AG08396 (cell line): ENCODE measurements around the gene FHOD3.
A peak's percentile ranks its signal among the peaks of the same experiment; 100 is the strongest.
"Not testable (repeated sequence)": the region's sequence is repeated elsewhere in the genome, so short reads cannot be mapped to it uniquely, and the experiment has no call there.

Experiments
- DNase-seq: peaks from one replicate; pipeline ENCODE4 v3.0.0; 2012; ENCODE audit warnings: low spot score, mixed read lengths

The FHOD3 gene

DNA sequence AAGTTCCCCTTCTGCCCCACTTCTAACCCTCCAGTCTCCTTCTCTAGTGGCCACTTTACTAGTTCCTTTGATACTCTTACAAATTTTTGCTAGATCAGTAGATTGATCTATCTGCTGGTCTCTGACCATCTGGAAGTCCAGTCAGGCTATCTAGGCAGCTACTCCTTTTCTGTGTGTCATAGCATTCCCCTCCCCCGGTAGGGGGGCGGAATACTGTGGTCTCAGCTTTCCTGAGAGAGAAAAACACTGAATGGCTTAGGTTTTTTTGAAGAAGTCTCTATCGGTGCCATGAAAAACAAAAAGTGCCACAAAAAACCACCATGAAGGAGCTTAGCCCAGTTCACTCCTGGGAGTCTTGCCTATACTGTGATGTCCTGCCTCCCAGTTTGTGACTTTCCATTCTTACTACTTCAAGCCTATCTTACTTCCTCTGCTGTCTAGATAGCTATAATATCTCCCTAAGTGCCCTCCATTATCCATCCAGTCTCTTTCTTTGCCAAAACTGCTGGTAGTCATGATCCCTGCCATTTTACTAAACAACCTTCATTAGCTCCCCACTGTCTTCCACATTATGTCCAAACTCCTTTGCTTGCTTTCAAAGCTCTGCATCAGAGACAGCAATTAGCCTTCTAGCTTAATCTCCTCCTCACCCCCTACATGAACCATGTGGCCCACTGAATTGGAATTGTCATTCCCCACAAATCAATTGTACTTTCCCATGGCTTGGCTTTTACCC lies 501.4 kb downstream of the FHOD3 start:
- DNase-seq = no peak

DNA sequence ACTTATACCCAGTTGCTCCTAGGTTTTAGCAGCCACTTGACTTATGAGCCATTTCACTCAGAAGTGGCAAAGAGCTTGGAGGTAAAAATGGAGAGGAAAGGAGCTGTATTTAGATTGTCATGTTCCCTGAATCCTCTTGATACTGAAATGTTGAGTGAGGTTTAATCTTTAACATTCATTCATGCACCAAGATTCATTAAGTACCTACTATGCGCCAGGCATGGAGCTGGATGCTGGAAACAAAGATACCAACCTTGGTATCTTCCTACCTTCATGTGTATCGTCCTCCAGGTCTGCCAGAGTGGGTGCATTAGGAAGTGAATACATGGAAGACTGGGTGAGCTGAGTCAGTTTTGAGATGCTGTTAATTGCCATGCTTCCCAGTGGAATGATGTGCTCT lies 507.6 kb downstream of the FHOD3 start:
- no peak for DNase-seq

DNA sequence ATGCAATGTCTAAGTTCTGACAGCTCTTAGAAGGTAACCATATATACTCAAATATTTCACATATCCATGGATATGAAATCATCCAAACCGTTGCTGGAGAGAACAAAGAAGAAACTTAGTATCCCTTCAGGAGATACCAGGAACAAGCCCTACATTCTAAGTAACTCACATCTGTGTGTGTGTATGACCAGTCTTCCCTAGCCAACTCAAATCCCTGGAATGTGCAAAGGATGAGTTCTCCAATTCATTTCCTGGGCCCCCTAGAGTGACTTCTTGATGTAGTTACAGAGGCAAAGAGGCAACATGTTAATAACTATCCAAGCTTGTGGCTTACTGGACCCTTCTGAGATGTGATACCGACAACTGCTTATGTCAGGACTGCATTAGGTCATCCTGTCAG lies 511.2 kb downstream of the FHOD3 start:
- peak; percentile 46 for DNase-seq

DNA sequence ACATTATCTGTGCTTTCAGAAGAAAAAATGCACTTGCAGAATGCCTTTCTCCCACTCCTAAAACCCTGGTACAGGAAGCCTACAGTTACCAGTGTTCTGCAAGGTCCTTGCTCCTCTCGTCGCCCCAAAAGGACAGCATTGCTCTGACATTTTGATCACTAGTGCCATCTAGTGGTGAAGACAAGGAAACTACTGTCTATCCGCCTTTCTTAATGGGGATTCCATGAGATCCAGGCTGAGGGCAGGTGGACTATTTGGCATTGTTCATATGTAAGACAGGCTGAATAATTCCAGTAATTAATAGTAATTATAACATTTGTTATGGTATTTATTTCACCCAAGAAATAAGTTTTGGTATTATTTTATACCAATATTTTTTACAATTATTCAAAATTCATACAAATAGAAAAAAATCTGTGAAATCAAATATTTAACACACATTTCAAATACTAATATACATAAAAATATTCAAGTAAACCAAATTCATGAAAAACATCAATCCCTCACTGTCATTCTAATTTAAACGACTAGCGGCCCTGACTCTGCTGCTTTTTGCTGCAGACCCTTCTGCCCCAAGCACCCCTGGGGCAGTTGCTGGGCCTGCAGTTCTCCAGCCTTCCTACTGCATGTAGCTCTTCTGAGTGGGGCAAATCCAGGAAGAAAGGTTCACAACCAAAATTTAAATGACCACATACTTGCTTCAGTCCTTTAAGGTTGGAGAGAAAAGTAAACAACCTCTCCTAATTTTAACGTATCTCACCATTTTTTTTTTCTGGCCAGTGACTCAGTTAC lies 512.3 kb downstream of the FHOD3 start:
- peak; percentile 73 for DNase-seq

DNA sequence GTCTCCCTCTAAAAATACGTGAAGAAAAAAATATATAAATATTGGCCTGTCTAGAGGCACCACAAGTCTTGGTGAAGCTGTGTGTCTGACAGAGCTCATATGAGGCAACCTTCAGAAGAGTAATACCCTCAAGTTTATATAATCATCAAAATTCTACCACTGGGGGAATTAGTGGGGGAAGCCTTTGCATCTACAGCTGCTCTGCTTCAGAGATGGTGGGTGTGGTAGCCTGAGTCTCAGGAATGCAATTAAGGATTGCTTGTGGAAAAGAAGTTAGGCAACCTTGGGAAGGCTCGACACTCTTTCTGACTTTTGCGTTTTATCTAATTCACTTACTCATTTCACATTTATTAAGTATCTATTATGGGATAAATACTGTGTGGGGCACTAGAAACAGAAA lies 513.9 kb downstream of the FHOD3 start:
- peak; percentile 29 for DNase-seq

DNA sequence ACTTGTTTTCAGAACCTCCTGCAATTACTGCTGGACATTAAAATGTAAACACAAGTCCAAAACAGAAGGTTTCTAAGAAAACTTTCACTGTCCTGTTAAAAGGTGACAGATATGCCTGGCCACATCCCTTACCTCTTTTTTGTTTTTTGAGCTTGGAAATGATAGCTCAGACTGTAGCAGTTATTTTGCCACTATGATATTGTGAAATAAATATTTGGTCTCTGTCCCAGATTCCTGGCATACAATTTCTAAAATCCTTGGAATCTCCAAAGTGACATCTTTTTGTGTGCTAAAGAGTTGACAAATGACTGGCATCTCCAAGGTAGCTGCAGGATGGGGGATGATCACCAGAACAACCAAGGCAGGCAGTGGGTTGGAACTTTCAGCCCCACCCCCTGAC lies 514.4 kb downstream of the FHOD3 start:
- no peak for DNase-seq

DNA sequence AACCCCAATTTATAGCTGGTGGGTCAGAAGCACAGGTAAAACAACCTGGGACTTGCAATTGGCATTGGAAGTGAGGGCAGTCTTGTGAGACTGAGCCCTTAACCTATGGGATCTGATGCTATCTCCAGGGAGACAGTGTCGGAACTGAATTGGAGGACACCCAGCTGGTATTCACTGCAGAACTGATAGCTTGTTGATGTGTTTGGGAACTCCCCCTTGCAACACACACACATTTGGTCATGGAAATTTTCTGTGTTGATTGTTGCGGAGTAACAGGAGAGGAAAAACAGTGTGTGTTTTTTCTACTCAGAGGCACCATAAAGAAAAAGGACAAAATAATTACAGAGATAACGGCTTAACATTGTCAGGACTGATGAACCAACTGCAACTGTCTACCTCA lies 515.2 kb downstream of the FHOD3 start:
- no peak for DNase-seq

DNA sequence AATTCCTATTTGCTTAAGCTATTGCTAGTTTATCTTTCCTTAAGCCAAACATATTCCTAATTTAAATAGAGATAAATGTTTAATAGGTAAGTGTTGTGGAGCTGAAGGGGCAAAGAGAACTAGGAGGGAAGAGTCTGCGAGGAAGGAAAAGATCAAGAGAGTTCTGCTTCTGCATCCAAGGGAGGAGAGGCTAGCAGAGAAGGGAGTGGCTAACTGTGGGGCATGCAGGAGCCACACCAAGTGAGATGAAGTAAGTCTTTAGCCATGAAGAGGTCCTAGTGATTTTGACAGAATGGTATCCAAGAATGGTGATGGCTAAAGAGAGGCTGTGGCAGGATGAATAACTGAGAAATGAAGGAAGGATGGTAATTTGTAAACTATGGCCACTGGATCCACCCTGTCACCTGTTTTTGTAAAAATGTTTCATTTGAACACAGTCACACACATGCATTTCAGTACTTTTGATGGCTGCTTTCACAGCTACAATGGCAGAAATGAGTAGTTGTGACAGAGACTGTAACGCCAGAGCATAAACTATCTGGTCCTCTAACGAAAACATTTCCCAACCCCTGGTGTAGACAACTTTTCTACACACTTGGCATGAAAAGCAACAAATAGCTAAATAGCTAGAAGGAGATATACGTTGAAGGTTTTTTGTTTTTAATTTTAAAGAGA lies 515.7 kb downstream of the FHOD3 start:
- no peak for DNase-seq

DNA sequence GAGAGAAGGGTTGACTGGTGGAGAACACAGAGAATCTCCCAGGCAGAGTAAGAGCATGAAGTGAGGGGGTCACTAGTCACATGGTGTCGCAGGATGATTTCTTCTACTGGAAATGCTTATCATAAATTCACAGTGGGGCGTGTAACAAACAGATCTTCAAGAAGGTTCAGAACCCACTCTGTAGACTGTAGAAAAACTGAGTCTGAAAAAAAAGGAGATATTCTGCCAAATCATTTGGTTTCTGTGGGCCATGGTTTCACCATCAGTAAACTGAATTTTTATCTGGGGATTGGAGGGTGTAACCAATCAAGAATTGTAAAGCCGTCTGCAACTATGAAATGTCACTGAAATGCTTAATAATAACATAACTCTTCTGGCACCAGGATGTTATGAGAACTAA lies 516.3 kb downstream of the FHOD3 start:
- DNase-seq = no peak

DNA sequence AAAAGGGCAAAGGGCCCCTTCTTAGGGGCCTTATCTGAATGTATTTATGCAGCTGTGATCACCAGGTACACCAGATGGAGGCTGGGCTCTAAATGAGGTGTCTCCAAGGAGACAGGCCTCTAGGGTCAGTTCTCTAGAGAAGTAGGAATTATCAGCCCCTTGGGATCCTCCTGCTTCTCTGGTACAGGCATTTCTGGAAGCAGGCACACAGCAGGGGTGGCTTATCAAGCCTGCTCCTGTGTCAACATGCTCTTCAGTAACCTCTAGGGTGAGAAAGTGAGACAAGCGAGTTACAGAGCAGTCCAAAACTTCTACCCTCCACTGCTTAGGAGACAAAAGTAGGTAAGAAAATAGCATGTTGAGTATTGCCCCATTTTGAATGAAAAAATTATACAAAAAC lies 517.5 kb downstream of the FHOD3 start:
- DNase-seq = no peak

DNA sequence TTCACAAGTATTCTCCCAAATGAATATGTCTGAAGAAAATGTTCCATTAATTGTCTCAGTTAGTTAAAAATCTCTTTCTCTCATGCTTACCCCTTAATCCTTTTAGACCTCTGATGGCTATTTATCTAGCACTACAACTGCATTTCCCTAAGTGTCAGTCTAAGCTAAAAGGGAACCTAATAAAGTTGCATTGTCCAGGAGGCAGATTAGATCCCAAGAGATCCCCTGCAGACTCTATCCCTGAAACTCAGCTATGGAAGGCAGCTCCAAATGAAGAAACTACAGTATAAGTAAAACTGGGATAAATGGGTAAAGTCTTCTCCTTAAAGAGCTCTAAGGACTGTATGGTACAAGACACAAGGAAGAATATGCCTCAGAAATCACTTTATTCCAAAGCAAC lies 518.6 kb downstream of the FHOD3 start:
- not testable (repeated sequence) for DNase-seq

DNA sequence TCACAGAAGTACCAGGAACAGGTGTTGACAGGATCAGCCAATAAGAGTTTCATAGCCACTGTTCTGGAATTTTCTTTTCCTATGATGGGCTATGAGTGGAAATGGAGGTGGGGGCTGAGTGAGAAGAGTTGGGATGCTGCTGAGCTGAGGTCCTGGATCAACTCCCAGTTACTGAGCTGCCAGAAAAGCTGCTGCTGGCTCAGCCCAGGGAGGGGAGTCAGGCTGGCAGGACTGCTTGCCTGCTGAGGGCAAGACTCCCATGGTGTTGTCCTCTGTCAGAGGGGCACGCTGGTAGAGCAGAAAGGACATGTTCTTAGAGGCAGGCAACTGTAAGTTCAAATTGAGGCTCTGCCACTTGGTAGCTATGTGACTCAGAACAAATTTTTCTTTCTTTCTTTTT lies 519.5 kb downstream of the FHOD3 start:
- DNase-seq = no peak

DNA sequence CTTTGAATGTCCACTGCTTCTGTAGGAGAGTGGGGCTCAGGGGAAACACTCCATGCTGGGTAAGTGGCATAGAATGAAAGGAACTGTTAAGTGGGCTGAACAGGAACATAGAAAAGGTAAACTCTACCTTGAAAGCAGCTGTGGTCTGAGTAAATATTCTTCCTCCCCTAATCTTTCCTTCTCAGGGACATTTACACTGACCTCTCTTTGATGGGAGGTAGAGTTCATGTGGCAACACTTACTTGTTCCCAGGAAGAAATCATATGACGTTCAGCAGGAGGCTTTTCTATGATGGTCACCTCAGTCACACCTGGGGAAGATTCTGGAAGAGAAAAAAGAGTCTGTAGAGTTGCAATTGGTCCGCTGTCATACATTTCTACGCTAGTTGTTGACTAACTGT lies 521.1 kb downstream of the FHOD3 start:
- DNase-seq = no peak

DNA sequence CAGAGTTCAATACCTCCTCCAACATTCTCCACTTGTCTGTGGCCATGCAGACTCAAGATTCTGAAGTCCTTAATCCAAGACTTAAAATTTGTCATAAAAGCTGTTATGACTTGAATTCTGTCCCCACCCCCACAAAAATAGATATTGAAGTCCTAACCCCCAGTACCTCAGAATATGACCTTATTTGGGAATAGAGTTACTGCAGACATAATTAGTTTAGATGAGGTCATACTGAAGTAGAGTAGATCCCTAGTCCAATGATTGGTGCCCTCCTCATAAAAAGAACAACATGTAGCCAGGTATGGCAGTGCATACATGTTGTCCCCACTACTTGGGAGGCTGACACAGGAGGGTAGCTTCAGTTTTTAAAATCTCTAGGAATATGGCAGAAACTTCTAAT lies 522.1 kb downstream of the FHOD3 start:
- no peak for DNase-seq

DNA sequence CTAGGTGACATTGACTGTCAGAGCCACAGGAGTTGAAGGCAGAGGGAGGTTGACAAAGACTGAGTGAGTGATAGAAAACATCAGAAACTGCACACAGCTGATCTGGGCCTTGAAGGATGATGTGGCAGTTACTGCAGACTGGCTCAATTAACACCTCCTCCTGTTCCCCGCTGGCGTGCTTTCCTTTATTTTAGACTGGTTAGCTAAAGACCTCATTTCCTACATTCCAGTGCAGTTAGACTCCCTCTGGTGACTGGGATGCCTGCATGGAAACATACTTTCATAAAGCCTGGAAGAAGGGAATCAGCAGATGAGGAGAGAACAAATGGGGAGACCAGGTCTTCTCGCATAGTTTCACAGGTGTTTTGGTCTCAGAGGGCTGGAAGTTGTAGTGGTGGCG lies 524.2 kb downstream of the FHOD3 start:
- DNase-seq = no peak

DNA sequence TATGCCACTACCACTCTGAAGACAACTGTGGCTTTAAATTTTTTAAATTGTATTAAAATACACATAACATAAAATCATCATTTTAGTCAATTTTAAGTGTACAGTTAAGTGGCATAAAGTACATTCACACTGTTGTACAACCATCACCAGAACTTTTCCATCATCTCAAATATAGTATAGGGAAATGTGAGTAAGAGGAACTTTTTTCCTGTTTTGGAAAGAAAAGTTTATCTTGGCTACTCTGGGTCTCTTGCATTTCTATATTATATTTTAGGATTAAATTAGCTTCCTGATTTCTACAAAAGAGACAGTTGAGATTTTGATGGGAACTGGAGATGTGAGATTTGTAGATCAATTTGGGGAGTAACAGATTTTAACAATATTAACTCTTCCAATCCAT lies 528.0 kb downstream of the FHOD3 start:
- no peak for DNase-seq

DNA sequence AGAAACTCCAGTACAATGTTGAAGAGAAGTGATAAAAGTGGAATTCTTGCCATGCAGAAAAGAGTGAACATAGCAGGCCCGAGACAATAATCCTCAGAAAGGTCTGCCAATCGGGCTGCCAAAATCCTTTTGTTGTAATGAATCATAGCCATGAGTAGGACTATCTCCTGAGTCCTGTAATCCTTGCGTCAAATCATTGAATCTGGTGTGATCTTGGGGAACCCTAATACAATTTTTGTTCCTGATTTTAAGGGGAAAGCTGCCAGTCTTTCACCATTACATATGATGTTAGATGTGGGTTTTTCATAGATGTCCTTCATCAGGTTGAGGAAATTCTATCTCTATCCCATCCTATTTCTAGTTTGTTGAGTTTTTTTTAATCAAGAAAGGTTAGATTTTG lies 529.0 kb downstream of the FHOD3 start:
- DNase-seq = no peak

DNA sequence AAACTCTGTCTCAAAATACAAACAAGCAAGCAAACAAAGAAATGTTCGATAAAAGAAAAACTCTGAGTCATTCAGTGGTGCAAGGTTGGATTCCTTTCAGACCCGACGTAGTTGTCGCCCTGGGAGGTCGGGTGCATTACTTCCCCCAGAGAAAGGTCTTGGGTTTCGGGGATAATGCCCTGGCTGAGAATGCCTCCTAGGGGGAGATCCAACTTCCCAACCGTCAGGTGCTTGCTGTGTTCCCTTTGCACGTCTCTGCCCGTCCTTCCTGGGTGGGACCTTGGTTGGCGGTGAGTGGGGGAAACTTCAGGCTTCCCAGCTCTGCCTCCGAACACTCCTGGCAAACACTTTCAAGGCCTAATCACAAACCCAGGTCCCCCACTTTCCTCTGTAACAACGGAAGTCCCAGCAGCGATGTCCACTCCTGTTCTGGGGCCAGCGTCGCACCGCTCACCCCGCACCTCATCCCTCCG lies 530.7 kb downstream of the FHOD3 start:
- peak; percentile 41 for DNase-seq

DNA sequence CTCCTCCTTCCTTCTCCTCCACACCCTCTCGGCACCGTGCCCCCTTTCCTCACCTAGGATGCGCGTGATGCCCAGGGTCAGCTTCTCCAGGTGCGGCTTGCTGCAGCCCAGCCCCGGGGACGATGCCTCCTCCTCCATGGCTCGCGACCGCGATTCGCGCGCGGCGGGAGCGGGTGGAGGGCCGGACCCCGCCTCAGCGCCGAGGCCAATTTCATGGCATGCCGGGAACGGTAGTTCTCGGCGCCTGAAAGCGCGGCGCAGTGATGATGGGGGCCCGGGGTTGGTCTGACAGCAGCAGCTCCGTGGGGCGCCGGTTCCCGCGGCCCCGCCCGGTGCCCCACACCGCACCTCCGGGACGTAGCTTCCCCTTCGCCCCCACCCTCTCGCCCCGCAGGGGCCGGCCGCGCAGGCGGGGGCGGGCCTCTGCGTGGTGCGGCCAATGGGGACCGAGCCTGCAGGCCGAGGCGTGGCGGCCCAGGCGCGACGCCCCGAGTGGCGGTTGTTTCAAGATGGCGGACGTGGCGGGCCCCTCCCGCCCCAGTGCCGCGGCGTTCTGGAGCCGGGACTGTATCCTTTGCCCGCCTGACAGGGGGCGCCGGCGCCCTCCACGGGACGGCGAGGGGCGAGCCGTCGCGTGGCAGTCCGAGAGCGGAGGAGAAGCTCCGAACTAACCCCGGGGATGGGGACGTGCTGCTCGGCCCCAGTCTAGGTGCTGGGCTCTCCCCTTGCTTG lies 531.3 kb downstream of the FHOD3 start, which contains the start of the genes KIAA1328 and TPGS2:
Gene KIAA1328, plus strand, starts transcription at position 498 of the 732 bp plus-strand sequence. Its CDS starts 12 bp downstream, at position 510.
Gene TPGS2, minus strand, starts transcription at position 373 of the 732 bp plus-strand sequence. Its CDS starts 235 bp downstream, at position 138.
- peak; percentile 96 for DNase-seq
